HCT116 (cell line): ENCODE data around the gene PSMA7. TPM values are rescaled to one million over a fixed set of nuclear protein-coding genes. Genes with fewer than 3 reads are reported as not detected.
A peak's percentile ranks its signal among the peaks of the same experiment; 100 is the strongest.

ENCODE experiments used
- ATAC-seq: fragments of 200-7000 bp; cut with Tn5 transposase; 2 replicates; pipeline ENCODE4 v1.9.1; 2020; ENCODE audit warnings: mild to moderate bottlenecking, moderate library complexity
- BruUV-seq: library from RNA; stranded (reverse); fragments of 400-500 nt; replicated peaks from 2 replicates; lab custom pipeline; 2021; lab: Mats Ljungman, UMichigan
- CTCF ChIA-PET: fragments of 300-600 bp; sonication (Branson Sonifier 250); formaldehyde crosslinking; loops from one replicate; lab custom pipeline; 2021; ENCODE audit warnings: antibody characterized with exemption; lab: Charles Lee
- POLR2A ChIA-PET: fragments of 300-600, 350-600 bp; sonication (Branson Sonifier 250); formaldehyde crosslinking; loops from one replicate; lab custom pipeline; 2021; ENCODE audit warnings: antibody characterized with exemption; lab: Charles Lee
- RAD21 ChIA-PET, 2 experiments: fragments of 300-600 bp; sonication (Branson Sonifier 250); formaldehyde crosslinking; loops; one replicate each; lab custom pipeline; 2023; ENCODE audit warnings: low total read pairs in 2 of 2; ENCODE audit not compliant: uncharacterized antibody in 2 of 2, unreplicated experiment in 2 of 2, low non-redundant PET in 1 of 2; lab: Charles Lee
- DNase-seq: peaks from one replicate; pipeline ENCODE4 v3.0.0-alpha.2; 2010; ENCODE audit warnings: low read depth, low spot score
- H2AFZ ChIP-seq: fragments of 200-600 bp; shearing (Covaris generic), sonication (generic); 2 replicates; pipeline ENCODE4 v1.6.1; 2017; ENCODE audit warnings: low read depth, mixed run types, mixed read lengths, antibody characterized with exemption, low read length; ENCODE audit not compliant: poor library complexity, severe bottlenecking
- H3K27ac ChIP-seq: 2 replicates; pipeline ENCODE4 v1.5.1; 2012; ENCODE audit warnings: low read depth, low read length
- H3K27me3 ChIP-seq: fragments of 200-600 bp; sonication (generic); 2 replicates; pipeline ENCODE4 v1.6.1; 2016; ENCODE audit warnings: mixed run types, low read length, mixed read lengths; ENCODE audit not compliant: insufficient read depth
- H3K36me3 ChIP-seq, 2 experiments: fragments of 200-500 bp in 1 of 2; fragments of 200-600 bp in 1 of 2; sonication (Bioruptor generic) in 1 of 2; sonication (generic) in 1 of 2; 2 replicates each; pipeline versions ENCODE4 v1.5.1 to v1.6.1; 2014 to 2016; ENCODE audit warnings: low read length in 2 of 2, inconsistent platforms in 1 of 2, mixed read lengths in 1 of 2, mixed run types in 1 of 2; ENCODE audit not compliant: insufficient read depth in 2 of 2, control insufficient read depth in 1 of 2
- H3K4me1 ChIP-seq, 2 experiments: fragments of 200-600 bp in 1 of 2; sonication (generic) in 1 of 2; 2 replicates each; pipeline versions ENCODE4 v1.5.1 to v1.6.1; 2012 to 2017; ENCODE audit warnings: low read length in 2 of 2, inconsistent platforms in 1 of 2, mild to moderate bottlenecking in 1 of 2, mixed read lengths in 1 of 2, mixed run types in 1 of 2, moderate library complexity in 1 of 2; ENCODE audit not compliant: insufficient read depth in 2 of 2, control insufficient read depth in 1 of 2
- H3K4me2 ChIP-seq: fragments of 200-600 bp; sonication (generic); 2 replicates; pipeline ENCODE4 v1.6.1; 2017; ENCODE audit warnings: mixed run types, low read length, mixed read lengths
- H3K4me3 ChIP-seq, 2 experiments: fragments of 200-600 bp in 1 of 2; sonication (generic) in 1 of 2; replicated peaks in 1 of 2; 2 replicates each; pipeline ENCODE4 v1.5.1; 2011 to 2016; ENCODE audit warnings: low read length in 2 of 2, control low read depth in 1 of 2, low read depth in 1 of 2, mild to moderate bottlenecking in 1 of 2, mixed read lengths in 1 of 2, mixed run types in 1 of 2
- H3K79me2 ChIP-seq: fragments of 200-600 bp; sonication (generic); 2 replicates; pipeline ENCODE4 v1.6.1; 2017; ENCODE audit warnings: mild to moderate bottlenecking, mixed run types, low read length, moderate library complexity, mixed read lengths; ENCODE audit not compliant: insufficient read depth
- H3K9ac ChIP-seq: fragments of 200-600 bp; sonication (generic); 2 replicates; pipeline ENCODE4 v1.6.1; 2016; ENCODE audit warnings: low read length, mixed read lengths
- H3K9me2 ChIP-seq: fragments of 200-600 bp; sonication (generic), shearing (Covaris generic); 2 replicates; pipeline ENCODE4 v1.6.1; 2017; ENCODE audit warnings: mixed run types, mild to moderate bottlenecking, moderate library complexity; ENCODE audit not compliant: insufficient read depth
- H3K9me3 ChIP-seq, 2 experiments: fragments of 200-500 bp in 1 of 2; fragments of 200-600 bp in 1 of 2; sonication (Bioruptor generic) in 1 of 2; sonication (generic) in 1 of 2; 2 replicates each; pipeline ENCODE4 v1.6.1; 2014 to 2017; ENCODE audit warnings: low read length in 2 of 2, mixed read lengths in 2 of 2, inconsistent platforms in 1 of 2, low read depth in 1 of 2, mild to moderate bottlenecking in 1 of 2, mixed run types in 1 of 2, moderate library complexity in 1 of 2; ENCODE audit not compliant: control insufficient read depth in 1 of 2, insufficient read depth in 1 of 2
- H4K20me1 ChIP-seq: fragments of 200-600 bp; sonication (generic), shearing (Covaris generic); 2 replicates; pipeline ENCODE4 v1.6.1; 2017; ENCODE audit warnings: mixed run types, mild to moderate bottlenecking, moderate library complexity; ENCODE audit not compliant: insufficient read depth
- CBX3 ChIP-seq: IDR thresholded peaks from 2 replicates; pipeline ENCODE4 v1.6.1; 2012; ENCODE audit warnings: low read depth
- CTCF ChIP-seq, 3 experiments: fragments of 200-600 bp in 1 of 3; sonication (generic) in 1 of 3; IDR thresholded peaks in 2 of 3; conservative IDR thresholded peaks in 1 of 3; 2 replicates each; pipeline ENCODE4 v1.5.1; 2012 to 2017; ENCODE audit warnings: low read depth in 2 of 3, low read length in 2 of 3, antibody characterized with exemption in 1 of 3, borderline replicate concordance in 1 of 3, control low read depth in 1 of 3, mild to moderate bottlenecking in 1 of 3, mixed read lengths in 1 of 3, mixed run types in 1 of 3, moderate library complexity in 1 of 3; ENCODE audit not compliant: insufficient read depth in 1 of 3
- EGR1 ChIP-seq: IDR thresholded peaks from 2 replicates; pipeline ENCODE4 v1.6.1; 2012; ENCODE audit warnings: low read depth
- ELF1 ChIP-seq: IDR thresholded peaks from 2 replicates; pipeline ENCODE4 v1.6.1; 2012; ENCODE audit warnings: low read depth, borderline replicate concordance
- POLR2A ChIP-seq: IDR thresholded peaks from 2 replicates; pipeline ENCODE4 v1.7.0; 2011; ENCODE audit warnings: borderline replicate concordance; ENCODE audit not compliant: insufficient read depth, insufficient read length; ENCODE audit errors: extremely low read depth
- POLR2AphosphoS5 ChIP-seq: IDR thresholded peaks from 2 replicates; pipeline ENCODE4 v1.6.1; 2011; ENCODE audit warnings: mild to moderate bottlenecking, low read depth, low read length, moderate library complexity
- RAD21 ChIP-seq: IDR thresholded peaks from 2 replicates; pipeline ENCODE4 v1.6.1; 2012; ENCODE audit warnings: low read depth, mild to moderate bottlenecking
- ZFX ChIP-seq: fragments of 450-650 bp; IDR thresholded peaks from 2 replicates; pipeline ENCODE4 v1.6.1; 2017
- intact Hi-C: fragments of 100-400 bp; cut with micrococcal nuclease; formaldehyde crosslinking; loops from 2 replicates; pipeline ENCODE4 v1.10.0; 2022
- total RNA-seq: library from RNA; stranded (reverse); gene quantifications from one replicate; pipeline ENCODE4 v1.2.1, GENCODE V29; 2021; ENCODE audit not compliant: unreplicated experiment

PSMA7 gene
- total RNA-seq, 1 experiment from 2014 or later, result 364 TPM

DNA sequence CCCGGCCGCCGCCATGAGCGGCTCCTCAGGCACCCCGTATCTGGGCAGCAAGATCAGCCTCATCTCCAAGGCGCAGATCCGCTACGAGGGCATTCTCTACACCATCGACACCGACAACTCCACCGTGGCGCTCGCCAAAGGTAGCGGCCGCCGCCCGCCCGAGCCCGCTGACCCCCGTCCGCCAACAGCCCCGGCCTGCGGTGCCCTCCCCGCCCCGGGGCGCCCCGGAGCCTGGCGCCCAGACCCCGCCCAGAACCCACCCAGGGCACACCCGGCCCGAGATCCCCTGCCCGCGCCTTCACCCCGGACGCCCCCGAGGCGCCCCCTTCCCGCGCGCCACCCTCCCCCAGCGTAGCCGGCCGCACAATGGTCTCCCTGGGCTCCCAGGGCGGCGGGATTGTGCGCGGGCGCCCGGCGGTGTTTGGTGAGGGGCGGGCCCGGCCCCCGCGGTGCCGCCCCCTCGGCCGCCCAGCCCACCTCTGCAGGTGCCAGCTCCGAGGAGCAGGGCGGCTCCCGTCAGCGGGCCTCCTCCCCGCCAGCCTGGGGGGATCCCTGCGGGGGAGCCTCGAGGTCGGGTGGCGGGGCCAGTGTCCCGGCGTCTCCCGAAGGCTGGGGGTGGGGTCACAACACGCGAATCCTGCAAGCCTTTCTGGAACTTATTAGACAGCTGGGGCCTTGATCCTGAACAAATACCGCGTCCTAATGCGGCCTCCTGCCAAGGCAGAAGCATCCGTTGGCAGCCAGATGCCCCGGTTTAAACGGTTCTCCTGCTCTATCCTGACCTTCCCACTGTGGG is 20.3 kb downstream of the PSMA7 start:
- intact Hi-C loops, result loop anchor here (5.0 kb wide), 1 partner anchor 56 kb away; the partner anchor contains the start of gene TAF4
- peaks cover 12 to 26% of the 10 kb centered on the region in 2 experiments for H3K4me1 ChIP-seq
- H3K79me2 ChIP-seq, result peaks cover 25% of the 10 kb centered on the region
- CTCF ChIA-PET, result no interaction called here
- POLR2A ChIA-PET, result interaction anchor here (0.6 to 1.9 kb wide), 3 partner anchors 13 to 112 kb away, joined by 3 to 10 read pairs (median 3); no protein-coding TSS in a partner anchor
- DNase-seq (no peak), ATAC-seq (peak; percentile 39)
- TF ChIP-seq EGR1, result peak; percentile 24; the same call in 1 of the 2 replicates
- no peak for TF ChIP-seq RAD21
- TF ChIP-seq ZFX, result peak; percentile 69; the same call in 1 of the 2 replicates
- TF ChIP-seq POLR2AphosphoS5, result 0 out of 2 replicates have a peak, but pooled peaks have one; percentile 21
- no peak for TF ChIP-seq CBX3
- TF ChIP-seq POLR2A, result no peak
- no peak for TF ChIP-seq CTCF (IDR thresholded peaks at IDR 0.05 in 2 of 3, conservative IDR thresholded peaks at IDR 0.05 in 1 of 3; ENCODE audit: borderline replicate concordance in 1 of 3, insufficient read depth in 1 of 3, low read depth in 2 of 3, low read length in 2 of 3)
- no peak for TF ChIP-seq ELF1
- H3K9me2 ChIP-seq, result no peaks in the 10 kb centered on the region
- peak overlapping the region; percentile 95 for H3K27ac ChIP-seq
- peak overlapping the region; percentile 53 to 71 for H3K4me3 ChIP-seq
- RAD21 ChIA-PET, result no interaction called here
- H3K9ac ChIP-seq, result peak overlapping the region; percentile 66
- H2AFZ ChIP-seq, result no peak overlapping the region
- peaks cover 18 to 25% of the 10 kb centered on the region in 2 experiments for H3K36me3 ChIP-seq
- H4K20me1 ChIP-seq, result no peaks in the 10 kb centered on the region; the same call in 1 of the 2 replicates
- H3K9me3 ChIP-seq, result no peaks in the 10 kb centered on the region
- no TSS peak for BruUV-seq
- peak overlapping the region; percentile 92 for H3K4me2 ChIP-seq
- H3K27me3 ChIP-seq, result no peaks in the 10 kb centered on the region
